Lower leg skin (tissue), 4 donors: ENCODE measurements around the gene SLC30A9. TPM values are rescaled to one million over a fixed set of nuclear protein-coding genes. Genes with fewer than 3 reads are reported as not detected.

Source experiments
- DNase-seq, 2 donors: peaks; one replicate each; pipeline ENCODE4 v3.0.0-alpha.2; 2019; ENCODE audit warnings: low spot score in 2 of 2
- H3K4me3 ChIP-seq: fragments of 200-600 bp; sonication (generic); 2 replicates; pipeline ENCODE4 v1.5.1; 2017; ENCODE audit warnings: mild to moderate bottlenecking, low read depth; ENCODE audit not compliant: poor library complexity, severe bottlenecking
- CTCF ChIP-seq, 3 donors: fragments of 450-650 bp; IDR thresholded peaks; one replicate each; pipeline ENCODE4 v1.5.1; 2016; ENCODE audit warnings: antibody characterized with exemption in 3 of 3, mild to moderate bottlenecking in 3 of 3, moderate library complexity in 2 of 3
- POLR2A ChIP-seq, 2 donors: fragments of 450-650 bp; IDR thresholded peaks; one replicate each; pipeline ENCODE4 v1.6.1; 2016 to 2017; ENCODE audit warnings: antibody characterized with exemption in 2 of 2, mild to moderate bottlenecking in 1 of 2, moderate library complexity in 1 of 2
- WGBS, 2 donors: methylation state at CpG; one replicate each; pipeline ENCODE4 v1.1.5; 2018; 5-methylcytosine and 5-hydroxymethylcytosine counted together
- intact Hi-C: fragments of 100-400 bp; cut with DNase I; formaldehyde crosslinking; loops from one replicate; pipeline ENCODE4 v1.15.0; 2023; ENCODE audit warnings: low total_unique reads
- total RNA-seq, 4 donors: library from RNA; depleted of rRNA; stranded (reverse); fragments of >200 nt; gene quantifications; one replicate each; pipeline ENCODE4 v1.1.0, GENCODE V29; 2016

SLC30A9 gene
- total RNA-seq, 4 donors from 2014 or later = 32.2 to 40.8 (median 34.8) TPM

GRCh38 chr4:42083816-42084215 is 93.5 kb downstream of the SLC30A9 start:
- no peak overlapping the region for H3K4me3 ChIP-seq
- no peak for TF ChIP-seq POLR2A (IDR thresholded peaks at IDR 0.05)
- no peak for DNase-seq
- intact Hi-C loops = no loop called here
- WGBS, 2 donors = 89 to 92% methylated on average over 1 of the region's 1 CpG

- no peak for TF ChIP-seq POLR2A (IDR thresholded peaks at IDR 0.05)
- TF ChIP-seq CTCF (IDR thresholded peaks at IDR 0.05) = no peak
- WGBS, 2 donors = 90 to 92% methylated on average over 6 of the region's 6 CpGs
- no peak overlapping the region for H3K4me3 ChIP-seq
- intact Hi-C loops = no loop called here
- no peak for DNase-seq
Observed at GRCh38 chr4:42088386-42088785, 98.1 kb downstream of the SLC30A9 start.

- intact Hi-C loops = no loop called here
- TF ChIP-seq CTCF (IDR thresholded peaks at IDR 0.05) (no peak), POLR2A (IDR thresholded peaks at IDR 0.05) (no peak)
- 91 to 93% methylated on average over 8 of the region's 8 CpGs for WGBS, 2 donors
Observed at GRCh38 chr4:42101446-42101975, 111.2 kb downstream of the SLC30A9 start.

GRCh38 chr4:42104521-42104920 is 114.2 kb downstream of the SLC30A9 start:
- WGBS, 2 donors = 48 to 61% methylated on average over 2 of the region's 2 CpGs

More at GRCh38 chr4:42101446-42101975, 111.2 kb downstream of the SLC30A9 start:
- no peak overlapping the region for H3K4me3 ChIP-seq
- DNase-seq = no peak

GRCh38 chr4:42112846-42113245 is 122.5 kb downstream of the SLC30A9 start:
- intact Hi-C loops = no loop called here
- H3K4me3 ChIP-seq = no peak overlapping the region
- DNase-seq = no peak
- WGBS, 2 donors = 55 to 64% methylated on average over 3 of the region's 3 CpGs
- no peak for TF ChIP-seq CTCF (IDR thresholded peaks at IDR 0.05)

More at GRCh38 chr4:42104521-42104920, 114.2 kb downstream of the SLC30A9 start:
- no peak for DNase-seq
- intact Hi-C loops = no loop called here
- no peak for TF ChIP-seq POLR2A (IDR thresholded peaks at IDR 0.05)
- TF ChIP-seq CTCF (IDR thresholded peaks at IDR 0.05) = no peak
- H3K4me3 ChIP-seq = no peak overlapping the region

GRCh38 chr4:42119886-42120285 is 129.6 kb downstream of the SLC30A9 start:
- no peak for DNase-seq
- WGBS, 2 donors = 45 to 50% methylated on average over 12 of the region's 12 CpGs
- TF ChIP-seq POLR2A (IDR thresholded peaks at IDR 0.05) (no peak), CTCF (IDR thresholded peaks at IDR 0.05) (no peak)
- intact Hi-C loops = no loop called here
- H3K4me3 ChIP-seq = no peak overlapping the region
